Measurements from ENCODE around the gene GNG5. TPM values are rescaled to one million over a fixed set of nuclear protein-coding genes. Genes with fewer than 3 reads are reported as not detected.

Gene GNG5
- total RNA-seq, 2 donors from 2014 or later: 83.4 to 105 TPM

DNA sequence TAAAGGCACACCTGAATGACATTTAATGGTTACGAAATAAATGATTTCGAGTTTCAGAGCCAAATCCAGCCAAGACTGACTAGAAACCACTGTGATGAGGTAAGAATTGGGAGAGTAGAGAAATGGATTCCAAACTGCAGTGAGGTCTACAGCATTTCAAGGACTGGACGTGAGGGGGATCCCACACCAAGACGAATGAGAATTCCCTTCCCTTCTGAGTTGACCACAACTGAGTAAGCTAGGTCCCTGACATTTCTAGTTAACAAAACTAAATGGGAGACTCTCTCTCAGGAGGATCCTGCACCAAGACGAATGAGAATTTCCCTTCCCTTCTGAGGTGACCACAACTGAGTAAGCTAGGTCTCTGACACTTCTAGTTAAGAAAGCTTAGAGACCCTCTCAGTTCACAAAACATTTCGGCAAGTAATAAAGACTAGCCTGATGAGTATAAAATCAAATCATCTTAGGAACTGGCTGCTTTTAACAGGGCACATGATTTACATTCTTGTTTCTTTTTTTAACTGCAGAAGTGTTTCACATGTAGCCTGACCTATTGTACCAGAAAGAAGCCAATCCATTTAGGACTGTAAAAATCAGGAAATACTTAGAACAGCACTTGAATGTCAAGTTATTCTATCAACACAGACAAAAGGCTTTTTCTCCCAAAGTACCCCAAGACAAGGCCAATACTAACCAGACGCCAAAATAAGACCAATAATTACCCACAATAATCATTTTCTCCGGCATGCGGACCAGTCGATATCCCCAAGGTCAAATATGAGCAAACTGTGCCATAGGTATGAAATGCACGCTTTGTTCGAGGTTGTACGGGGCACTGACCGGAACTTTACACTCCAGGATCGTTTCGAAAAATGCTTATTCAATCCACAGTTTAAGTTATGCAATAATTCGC is 1.5 kb downstream of the GNG5 start:
- ATAC-seq (replicated peaks): peak; percentile 36

GRCh38 chr1:84502927-84503326 is 3.5 kb downstream of the GNG5 start:
- no peaks in the 10 kb centered on the region for H3K9me3 Mint-ChIP-seq
- H3K4me1 Mint-ChIP-seq: peaks cover 25% of the 10 kb centered on the region
- no peaks in the 10 kb centered on the region for H3K27me3 Mint-ChIP-seq
- H3K4me3 Mint-ChIP-seq: peak overlapping the region; percentile 100
- no peak for ATAC-seq (replicated peaks)
- H3K27ac Mint-ChIP-seq: no peak overlapping the region
- H3K36me3 Mint-ChIP-seq (ENCODE audit: low read depth): peaks cover 85% of the 10 kb centered on the region

More for the DNA sequence above, 1.5 kb downstream of the GNG5 start:
- Mint-ChIP-seq H3K27ac (peak overlapping the region; percentile 99), H3K36me3 (ENCODE audit: low read depth) (peaks cover 66% of the 10 kb centered on the region), H3K9me3 (no peaks in the 10 kb centered on the region), H3K4me3 (peak overlapping the region; percentile 100), H3K4me1 (peaks cover 21% of the 10 kb centered on the region), H3K27me3 (no peaks in the 10 kb centered on the region)

- Mint-ChIP-seq H3K27me3 (no peaks in the 10 kb centered on the region), H3K4me1 (peaks cover 15% of the 10 kb centered on the region), H3K27ac (peak overlapping the region; percentile 34), H3K36me3 (ENCODE audit: low read depth) (peaks cover 100% of the 10 kb centered on the region), H3K4me3 (no peak overlapping the region), H3K9me3 (no peaks in the 10 kb centered on the region)
- ATAC-seq (replicated peaks): no peak
Observed at GRCh38 chr1:84497631-84498275, 8.6 kb downstream of the GNG5 start.

DNA sequence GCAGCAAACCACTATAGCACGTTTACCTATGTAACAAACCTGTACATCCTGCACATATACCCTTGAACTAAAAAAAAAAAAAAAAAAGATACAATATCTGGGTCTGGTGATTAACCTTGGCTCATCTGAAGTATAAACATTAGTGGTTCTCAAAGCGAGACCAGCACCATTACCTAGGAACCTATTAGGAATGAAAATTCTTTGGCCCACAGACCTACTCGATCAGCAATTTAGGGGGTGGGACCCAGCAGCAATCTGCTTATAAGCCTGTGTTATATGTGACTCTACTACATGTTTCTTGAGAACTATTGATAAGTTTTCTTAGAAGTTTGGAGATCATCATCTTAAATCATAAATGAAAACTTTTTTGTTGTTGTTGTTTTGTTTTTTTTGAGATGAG is 9.9 kb downstream of the GNG5 start:
- Mint-ChIP-seq H3K27ac (no peak overlapping the region), H3K36me3 (ENCODE audit: low read depth) (peaks cover 100% of the 10 kb centered on the region), H3K27me3 (no peaks in the 10 kb centered on the region), H3K9me3 (no peaks in the 10 kb centered on the region), H3K4me3 (no peak overlapping the region), H3K4me1 (peaks cover 12% of the 10 kb centered on the region)
- no peak for ATAC-seq (replicated peaks)

DNA sequence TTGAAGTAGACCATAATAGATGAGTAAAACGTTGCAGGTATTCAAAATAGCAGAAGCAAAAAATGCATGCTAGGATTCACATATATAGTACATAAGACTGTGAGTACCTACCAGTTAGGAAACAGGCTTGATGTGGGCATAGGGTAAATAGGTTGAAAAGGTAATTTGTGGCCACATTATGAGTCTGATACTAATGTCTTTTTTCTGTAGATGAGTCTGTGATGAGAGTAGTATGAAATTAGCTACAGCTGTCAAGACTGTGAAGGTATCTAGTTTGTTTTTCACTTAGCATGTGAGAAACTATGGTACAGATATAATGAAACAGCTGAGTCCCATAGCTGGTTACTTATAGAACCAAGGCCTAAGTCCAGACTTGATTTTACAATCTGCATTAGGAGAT is 12.6 kb downstream of the GNG5 start:
- Mint-ChIP-seq H3K4me1 (peaks cover 15% of the 10 kb centered on the region), H3K4me3 (no peak overlapping the region), H3K27me3 (no peaks in the 10 kb centered on the region), H3K36me3 (ENCODE audit: low read depth) (peaks cover 100% of the 10 kb centered on the region), H3K9me3 (no peaks in the 10 kb centered on the region), H3K27ac (peak overlapping the region; percentile 31)
- peak; percentile 80 for ATAC-seq (replicated peaks)

GRCh38 chr1:84492726-84493125 is 13.7 kb downstream of the GNG5 start:
- H3K4me1 Mint-ChIP-seq: peaks cover 10% of the 10 kb centered on the region
- ATAC-seq (replicated peaks): no peak
- no peaks in the 10 kb centered on the region for H3K27me3 Mint-ChIP-seq
- no peak overlapping the region for H3K27ac Mint-ChIP-seq
- no peak overlapping the region for H3K4me3 Mint-ChIP-seq
- H3K9me3 Mint-ChIP-seq: no peaks in the 10 kb centered on the region
- H3K36me3 Mint-ChIP-seq (ENCODE audit: low read depth): peaks cover 100% of the 10 kb centered on the region

- Mint-ChIP-seq H3K36me3 (ENCODE audit: low read depth) (peaks cover 100% of the 10 kb centered on the region), H3K4me3 (no peak overlapping the region), H3K27me3 (no peaks in the 10 kb centered on the region), H3K4me1 (peaks cover 22% of the 10 kb centered on the region), H3K9me3 (no peaks in the 10 kb centered on the region), H3K27ac (no peak overlapping the region)
- no peak for ATAC-seq (replicated peaks)
Observed at GRCh38 chr1:84489766-84490165, 16.6 kb downstream of the GNG5 start.

DNA sequence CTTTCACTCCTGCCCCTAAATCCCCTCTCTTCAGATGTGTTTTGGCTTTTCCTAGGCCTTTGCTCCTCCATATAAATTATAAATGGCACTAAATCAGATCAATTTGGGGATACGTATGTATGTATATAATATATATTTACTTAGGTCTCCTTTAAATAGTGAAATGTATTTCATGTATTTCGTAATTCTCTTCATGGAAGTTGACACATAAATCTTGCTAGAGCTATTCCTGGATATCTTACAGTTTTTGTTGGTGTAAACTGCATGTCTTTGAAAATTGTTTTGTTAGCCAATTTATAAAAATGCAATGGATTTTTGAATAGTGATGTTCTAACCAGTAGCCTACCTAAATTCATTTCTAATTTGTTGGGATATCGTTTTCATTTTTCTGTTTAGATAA is 18.3 kb downstream of the GNG5 start:
- no peak for ATAC-seq (replicated peaks)
- H3K36me3 Mint-ChIP-seq (ENCODE audit: low read depth): peaks cover 100% of the 10 kb centered on the region
- H3K4me3 Mint-ChIP-seq: no peak overlapping the region
- peaks cover 22% of the 10 kb centered on the region for H3K4me1 Mint-ChIP-seq
- H3K27me3 Mint-ChIP-seq: no peaks in the 10 kb centered on the region
- H3K27ac Mint-ChIP-seq: no peak overlapping the region
- no peaks in the 10 kb centered on the region for H3K9me3 Mint-ChIP-seq

DNA sequence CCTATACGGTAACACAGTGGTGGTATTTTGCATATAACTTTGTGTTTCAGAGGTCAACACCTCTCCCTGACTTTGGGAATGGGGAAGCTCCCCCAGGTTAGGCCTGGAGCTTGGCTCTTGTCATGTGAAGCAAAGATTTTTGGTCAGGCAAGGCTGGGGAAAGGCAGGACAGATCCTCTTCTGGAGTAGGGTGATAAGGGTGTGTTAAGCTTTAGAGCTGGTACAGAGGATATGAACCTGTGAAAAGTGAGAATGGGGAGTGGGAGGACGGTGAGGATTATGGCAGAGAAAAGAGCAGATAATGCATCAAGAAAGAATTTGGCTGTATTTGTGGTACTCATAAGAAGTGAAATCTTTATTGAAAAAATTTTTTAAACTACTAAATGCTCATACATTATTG is 25.1 kb downstream of the GNG5 start:
- Mint-ChIP-seq H3K4me1 (peaks cover 24% of the 10 kb centered on the region), H3K36me3 (ENCODE audit: low read depth) (peaks cover 70% of the 10 kb centered on the region), H3K27ac (no peak overlapping the region), H3K9me3 (peaks cover 3% of the 10 kb centered on the region), H3K4me3 (peak overlapping the region; percentile 94), H3K27me3 (peaks cover 6% of the 10 kb centered on the region)
- no peak for ATAC-seq (replicated peaks)

- ATAC-seq (replicated peaks): peak; percentile 25
- Mint-ChIP-seq H3K36me3 (ENCODE audit: low read depth) (peaks cover 64% of the 10 kb centered on the region), H3K9me3 (peaks cover 3% of the 10 kb centered on the region), H3K4me1 (peaks cover 19% of the 10 kb centered on the region), H3K27me3 (peaks cover 9% of the 10 kb centered on the region), H3K27ac (no peak overlapping the region), H3K4me3 (peak overlapping the region; percentile 94)
Observed at GRCh38 chr1:84480650-84481049, 25.7 kb downstream of the GNG5 start.

DNA sequence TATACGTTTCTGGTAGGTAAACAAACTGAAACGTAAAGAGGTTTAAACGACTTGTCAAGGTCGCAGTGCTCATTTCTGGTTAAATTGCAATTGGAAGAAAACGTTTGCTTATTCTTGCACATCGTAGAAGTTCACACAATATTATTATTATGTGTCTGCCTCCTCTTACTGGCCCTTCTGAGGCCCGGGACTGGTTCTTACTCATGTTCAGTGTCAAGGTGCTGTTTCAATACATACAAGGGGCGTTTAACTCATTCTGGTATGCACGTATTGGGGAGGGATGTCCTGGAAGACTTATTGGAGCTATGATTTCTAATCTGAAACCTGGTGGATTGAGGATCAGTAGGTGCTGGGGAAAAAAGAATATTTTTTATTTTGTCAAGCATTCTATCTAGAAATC is 26.4 kb downstream of the GNG5 start:
- ATAC-seq (replicated peaks): peak; percentile 56
- peaks cover 11% of the 10 kb centered on the region for H3K27me3 Mint-ChIP-seq

GRCh38 chr1:84478876-84479868 is 27.2 kb downstream of the GNG5 start, which contains the start of gene RPF1:
Gene RPF1 (plus strand): TSS chr1:84479266. CDS start chr1:84479282, 16 bp downstream.
- peak; percentile 95 for ATAC-seq (replicated peaks)
- peaks cover 49% of the 10 kb centered on the region for H3K36me3 Mint-ChIP-seq (ENCODE audit: low read depth)
- H3K4me1 Mint-ChIP-seq: peaks cover 18% of the 10 kb centered on the region
- peak within 1 kb of the TSS; percentile 94 for H3K4me3 Mint-ChIP-seq
- H3K27me3 Mint-ChIP-seq: peaks cover 17% of the 10 kb centered on the region
- H3K27ac Mint-ChIP-seq: peak within 1 kb of the TSS; percentile 96
- peaks cover 3% of the 10 kb centered on the region for H3K9me3 Mint-ChIP-seq

More for the DNA sequence above, 26.4 kb downstream of the GNG5 start:
- peak overlapping the region; percentile 94 for H3K4me3 Mint-ChIP-seq
- peaks cover 3% of the 10 kb centered on the region for H3K9me3 Mint-ChIP-seq
- H3K27ac Mint-ChIP-seq: peak overlapping the region; percentile 96
- peaks cover 57% of the 10 kb centered on the region for H3K36me3 Mint-ChIP-seq (ENCODE audit: low read depth)
- peaks cover 18% of the 10 kb centered on the region for H3K4me1 Mint-ChIP-seq

GRCh38 chr1:84476225-84476624 is 30.2 kb downstream of the GNG5 start:
- Mint-ChIP-seq H3K27me3 (peaks cover 25% of the 10 kb centered on the region), H3K27ac (no peak overlapping the region), H3K9me3 (peaks cover 3% of the 10 kb centered on the region), H3K36me3 (ENCODE audit: low read depth) (peaks cover 19% of the 10 kb centered on the region), H3K4me3 (no peak overlapping the region), H3K4me1 (peaks cover 6% of the 10 kb centered on the region)
- no peak for ATAC-seq (replicated peaks)

DNA sequence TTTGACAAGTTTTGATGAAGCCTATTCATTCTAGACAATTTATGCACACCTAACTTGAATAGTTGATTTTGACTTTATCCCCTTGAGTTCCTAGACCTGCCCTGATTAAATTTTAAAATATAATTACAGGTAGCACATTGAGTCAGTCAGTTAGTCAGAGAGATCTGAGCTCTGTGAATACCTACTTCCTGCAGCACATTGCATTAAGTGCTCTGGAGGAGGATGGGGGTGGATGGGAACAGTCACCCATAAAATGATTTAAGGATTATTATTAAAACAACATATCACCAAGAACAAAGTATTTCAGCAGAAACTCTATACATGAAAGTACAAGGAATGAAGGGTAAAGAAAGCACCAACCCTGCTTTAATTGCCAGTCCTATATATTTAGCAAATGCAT is 39.1 kb downstream of the GNG5 start:
- no peaks in the 10 kb centered on the region for H3K36me3 Mint-ChIP-seq (ENCODE audit: low read depth)
- peaks cover 38% of the 10 kb centered on the region for H3K27me3 Mint-ChIP-seq

More for the DNA sequence above, 39.1 kb downstream of the GNG5 start:
- no peaks in the 10 kb centered on the region for H3K9me3 Mint-ChIP-seq
- H3K27ac Mint-ChIP-seq: no peak overlapping the region
- no peak overlapping the region for H3K4me3 Mint-ChIP-seq
- no peak for ATAC-seq (replicated peaks)
- H3K4me1 Mint-ChIP-seq: no peaks in the 10 kb centered on the region

Measured in activated T-helper 17 cell treated with anti-CD3 and anti-CD28 coated beads, Interleukin-2, amount 50 U/mL, for 72 hours (primary cell).